T-helper 2 cell treated with Interferon-gamma antibody and Interleukin-4, amounts not matched to agents 5 μg/mL and 100 μg/mL, for 36 hours (primary cell): ENCODE data around the gene CTU1.

Experiments used
- DNase-seq: peaks from one replicate; pipeline ENCODE4 v3.0.0; 2021; ENCODE audit warnings: low spot score
- H3K27ac Mint-ChIP-seq: one replicate; pipeline ENCODE4 v1.8.0; 2021; ENCODE audit warnings: mild to moderate bottlenecking, mixed read lengths
- H3K27me3 Mint-ChIP-seq: one replicate; pipeline ENCODE4 v1.8.0; 2021; ENCODE audit warnings: low read depth, mixed read lengths
- H3K36me3 Mint-ChIP-seq: one replicate; pipeline ENCODE4 v1.8.0; 2021; ENCODE audit warnings: low read depth, mixed read lengths
- H3K4me1 Mint-ChIP-seq: one replicate; pipeline ENCODE4 v1.8.0; 2021; ENCODE audit warnings: low read depth, mixed read lengths
- H3K4me3 Mint-ChIP-seq: one replicate; pipeline ENCODE4 v1.8.0; 2022; ENCODE audit warnings: mild to moderate bottlenecking, moderate library complexity, mixed read lengths
- H3K9me3 Mint-ChIP-seq: one replicate; pipeline ENCODE4 v1.8.0; 2021; ENCODE audit warnings: mixed read lengths

The CTU1 gene

DNA sequence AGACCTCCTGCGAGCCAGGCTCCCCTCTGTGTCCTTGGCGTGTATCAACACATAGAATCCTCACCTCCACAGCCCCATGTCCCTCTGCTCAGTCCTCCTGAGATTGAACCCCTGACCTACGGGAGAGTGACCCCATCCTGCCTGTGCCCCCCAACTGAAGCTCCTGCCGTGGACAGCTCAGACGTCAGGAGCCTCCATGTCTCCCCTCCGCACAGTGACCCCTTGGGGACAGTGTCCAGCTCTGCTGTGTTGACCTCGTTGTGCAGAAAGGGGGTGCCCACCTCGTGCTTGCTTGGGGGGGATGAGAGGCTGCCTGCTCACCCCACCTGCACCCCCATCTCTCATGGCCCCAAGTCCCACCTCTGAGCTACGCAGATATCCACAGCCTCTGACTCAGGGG lies 16.0 kb upstream of the CTU1 start:
- no peak for DNase-seq
- no peaks in the 10 kb centered on the region for H3K9me3 Mint-ChIP-seq
- H3K27ac Mint-ChIP-seq = peak overlapping the region; percentile 80
- peaks cover 54% of the 10 kb centered on the region for H3K4me1 Mint-ChIP-seq
- no peaks in the 10 kb centered on the region for H3K27me3 Mint-ChIP-seq
- H3K4me3 Mint-ChIP-seq = peak overlapping the region; percentile 70
- H3K36me3 Mint-ChIP-seq = no peaks in the 10 kb centered on the region

DNA sequence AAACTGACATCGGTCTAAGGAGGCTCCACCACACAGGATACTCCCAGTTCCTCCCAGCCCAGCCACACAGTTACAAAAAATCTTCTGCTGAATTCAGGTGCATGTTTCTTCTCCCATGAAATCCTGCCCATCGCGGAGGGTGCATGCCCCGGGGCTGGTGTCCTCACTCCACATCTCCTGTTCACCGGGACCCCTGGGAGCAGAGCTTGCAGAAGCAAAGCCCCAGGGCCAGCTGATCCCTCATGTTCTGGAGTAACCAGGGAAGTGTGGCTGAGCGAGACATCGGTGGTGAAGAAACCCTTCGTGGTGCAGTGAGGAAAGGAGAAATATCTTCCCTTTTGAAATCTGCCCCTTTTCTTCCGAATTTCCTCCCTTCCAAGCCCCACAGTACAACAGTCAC lies 15.6 kb upstream of the CTU1 start:
- H3K27me3 Mint-ChIP-seq = no peaks in the 10 kb centered on the region
- peaks cover 56% of the 10 kb centered on the region for H3K4me1 Mint-ChIP-seq
- no peaks in the 10 kb centered on the region for H3K9me3 Mint-ChIP-seq
- peak overlapping the region; percentile 70 for H3K4me3 Mint-ChIP-seq
- H3K27ac Mint-ChIP-seq = peak overlapping the region; percentile 82
- no peaks in the 10 kb centered on the region for H3K36me3 Mint-ChIP-seq
- DNase-seq = no peak

DNA sequence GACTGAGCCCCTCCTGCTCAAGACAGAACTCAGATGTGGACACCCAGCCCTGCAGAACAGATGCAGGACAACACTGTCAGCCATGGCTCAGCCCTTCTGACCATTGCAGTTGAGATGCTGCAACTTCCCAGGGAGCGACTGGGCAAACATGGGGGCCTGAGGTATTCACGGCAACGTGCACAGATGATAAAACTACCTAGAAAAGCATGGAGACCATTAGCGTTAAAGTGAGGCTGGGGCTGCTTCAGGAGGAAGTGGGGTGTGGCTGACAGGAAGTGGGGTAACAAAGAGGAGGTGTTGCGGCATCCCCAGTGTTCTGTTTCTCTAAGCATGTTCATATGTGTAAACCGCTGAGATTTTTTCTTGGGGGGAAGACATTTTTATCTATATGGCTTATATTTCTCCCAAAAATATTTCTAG lies 15.2 kb upstream of the CTU1 start:
- DNase-seq = no peak
- Mint-ChIP-seq H3K36me3 (no peaks in the 10 kb centered on the region), H3K4me1 (peaks cover 52% of the 10 kb centered on the region), H3K9me3 (no peaks in the 10 kb centered on the region), H3K4me3 (peak overlapping the region; percentile 70), H3K27ac (peak overlapping the region; percentile 82), H3K27me3 (no peaks in the 10 kb centered on the region)

DNA sequence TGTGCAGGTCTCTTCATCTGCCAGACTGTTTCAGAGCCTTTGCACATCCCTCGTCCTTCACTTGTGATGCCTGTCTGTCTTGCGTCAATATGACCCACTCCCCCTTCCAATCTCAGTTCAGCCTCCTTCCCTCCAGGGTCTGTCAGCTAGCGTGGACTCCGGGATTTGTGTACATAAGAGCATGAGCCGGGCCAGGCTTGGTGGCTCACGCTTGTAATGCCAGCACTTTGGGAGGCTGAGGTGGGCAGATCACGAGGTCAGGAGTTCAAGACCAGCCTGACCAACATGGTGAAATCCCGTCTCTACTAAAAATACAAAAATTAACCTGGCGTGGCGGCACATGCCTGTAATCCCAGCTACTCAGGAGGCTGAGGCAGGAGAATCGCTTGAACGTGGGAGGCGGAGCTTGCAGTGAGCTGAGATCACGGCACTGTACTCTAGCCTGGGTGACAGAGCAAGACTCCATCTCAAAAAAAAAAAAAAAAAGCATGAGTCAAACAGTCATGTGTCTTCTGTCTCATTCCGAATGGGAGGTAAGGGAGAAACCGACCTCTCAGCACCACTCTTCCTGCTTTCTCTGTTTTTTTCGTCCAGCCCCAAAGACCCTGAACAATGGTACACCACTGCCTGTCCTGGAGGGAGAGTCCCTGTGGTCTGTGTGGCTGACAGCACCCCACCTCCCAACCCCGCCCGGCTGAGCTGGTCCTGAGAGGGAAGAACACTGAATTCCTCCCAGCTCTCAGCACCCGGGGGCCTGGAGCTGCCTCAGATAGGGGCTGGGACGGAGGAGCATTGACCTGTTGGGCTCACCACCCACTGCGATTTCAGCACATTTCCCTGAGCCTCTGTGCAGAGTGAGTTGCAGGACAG lies 14.1 kb upstream of the CTU1 start:
- Mint-ChIP-seq H3K27ac (peak overlapping the region; percentile 60), H3K4me1 (peaks cover 48% of the 10 kb centered on the region), H3K36me3 (no peaks in the 10 kb centered on the region), H3K4me3 (peak overlapping the region; percentile 45), H3K9me3 (no peaks in the 10 kb centered on the region), H3K27me3 (peaks cover 3% of the 10 kb centered on the region)
- no peak for DNase-seq

DNA sequence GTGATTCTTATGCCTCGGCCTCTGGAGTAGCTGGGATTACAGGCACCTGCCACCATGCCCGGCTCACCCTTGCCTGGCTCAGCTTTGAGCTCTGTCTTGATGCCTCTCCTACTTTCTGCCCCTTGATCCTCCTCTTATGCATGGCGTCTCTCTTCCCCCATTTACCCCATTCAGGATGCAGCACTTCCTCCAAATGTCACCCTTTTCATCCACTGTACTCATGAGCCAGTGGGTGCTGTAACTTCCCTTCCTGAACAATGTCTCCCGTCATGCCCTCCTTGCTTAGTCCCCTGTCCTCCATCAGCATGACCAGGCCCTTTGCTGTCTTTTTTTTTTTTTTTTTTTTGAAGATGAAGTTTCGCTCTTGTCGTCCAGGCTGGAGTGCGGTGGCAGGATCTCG lies 13.0 kb upstream of the CTU1 start:
- Mint-ChIP-seq H3K27ac (no peak overlapping the region), H3K9me3 (no peaks in the 10 kb centered on the region), H3K36me3 (no peaks in the 10 kb centered on the region), H3K4me1 (peaks cover 42% of the 10 kb centered on the region), H3K4me3 (no peak overlapping the region), H3K27me3 (peaks cover 3% of the 10 kb centered on the region)
- no peak for DNase-seq

DNA sequence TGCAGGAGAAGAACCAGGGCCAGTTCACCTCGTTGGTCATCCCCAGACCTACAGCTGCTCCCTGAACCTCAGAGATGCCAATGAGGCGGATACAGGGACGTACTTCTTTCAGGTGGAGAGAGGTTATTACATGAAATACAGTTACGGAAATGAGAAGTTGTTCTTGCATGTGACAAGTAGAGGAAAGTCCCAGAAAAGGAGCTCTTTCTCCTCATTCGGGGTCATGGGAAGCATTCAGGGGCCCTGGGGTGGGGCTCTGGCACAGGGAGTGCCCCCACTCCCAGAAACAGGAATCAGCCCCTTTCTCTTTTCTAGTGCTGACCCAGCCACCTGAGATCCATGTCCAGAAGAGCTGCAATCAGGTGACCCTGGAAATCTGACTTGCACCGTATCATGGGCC lies 12.0 kb upstream of the CTU1 start:
- Mint-ChIP-seq H3K4me3 (no peak overlapping the region), H3K4me1 (peaks cover 45% of the 10 kb centered on the region), H3K27ac (no peak overlapping the region)

DNA sequence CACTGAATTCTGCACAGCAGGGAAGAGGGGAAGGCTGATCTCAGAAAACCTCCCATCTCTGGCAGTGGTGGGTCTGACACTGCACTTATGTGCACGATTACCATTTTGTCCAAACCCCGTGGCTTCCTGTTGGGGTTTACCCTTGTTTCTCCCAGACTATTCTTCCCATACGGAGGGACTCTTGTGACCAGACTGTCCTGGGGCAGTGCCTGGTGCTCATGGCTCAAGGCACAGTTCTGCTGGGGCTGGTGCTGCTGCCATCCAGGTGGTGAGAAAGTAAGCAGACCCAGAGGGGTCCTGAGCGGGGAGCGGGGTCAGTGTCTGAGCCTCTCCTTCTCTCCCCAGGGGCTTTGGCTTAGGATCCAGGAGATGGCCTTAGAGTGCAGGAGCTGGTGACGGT lies 11.4 kb upstream of the CTU1 start:
- Mint-ChIP-seq H3K36me3 (no peaks in the 10 kb centered on the region), H3K27ac (no peak overlapping the region), H3K4me1 (peaks cover 46% of the 10 kb centered on the region), H3K9me3 (no peaks in the 10 kb centered on the region), H3K4me3 (no peak overlapping the region), H3K27me3 (peaks cover 3% of the 10 kb centered on the region)
- DNase-seq = no peak

More for the DNA sequence above, 12.0 kb upstream of the CTU1 start:
- Mint-ChIP-seq H3K36me3 (no peaks in the 10 kb centered on the region), H3K9me3 (no peaks in the 10 kb centered on the region), H3K27me3 (peaks cover 3% of the 10 kb centered on the region)
- DNase-seq = no peak

DNA sequence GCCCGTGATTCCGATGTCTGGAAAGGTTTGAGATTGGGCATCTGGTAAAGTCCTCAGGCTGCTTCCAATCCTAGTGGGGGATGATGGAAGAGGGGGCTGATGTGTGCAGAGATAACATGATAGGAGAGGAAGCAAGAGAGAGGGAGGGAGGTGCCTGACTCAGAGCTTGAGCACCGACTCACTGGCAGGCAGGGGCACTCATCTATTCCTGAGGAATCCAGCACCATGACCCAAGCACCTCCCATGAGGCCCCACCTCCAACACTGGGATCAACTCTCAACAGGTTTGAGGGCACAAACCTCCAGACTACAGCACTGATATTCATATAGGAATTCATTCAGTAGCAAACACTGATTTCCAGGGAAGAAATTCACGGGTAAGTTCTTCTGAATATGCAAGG lies 10.9 kb upstream of the CTU1 start:
- H3K36me3 Mint-ChIP-seq = no peaks in the 10 kb centered on the region
- H3K4me1 Mint-ChIP-seq = peaks cover 47% of the 10 kb centered on the region
- no peak overlapping the region for H3K27ac Mint-ChIP-seq
- H3K27me3 Mint-ChIP-seq = peaks cover 3% of the 10 kb centered on the region
- no peak overlapping the region for H3K4me3 Mint-ChIP-seq
- H3K9me3 Mint-ChIP-seq = no peaks in the 10 kb centered on the region
- no peak for DNase-seq

DNA sequence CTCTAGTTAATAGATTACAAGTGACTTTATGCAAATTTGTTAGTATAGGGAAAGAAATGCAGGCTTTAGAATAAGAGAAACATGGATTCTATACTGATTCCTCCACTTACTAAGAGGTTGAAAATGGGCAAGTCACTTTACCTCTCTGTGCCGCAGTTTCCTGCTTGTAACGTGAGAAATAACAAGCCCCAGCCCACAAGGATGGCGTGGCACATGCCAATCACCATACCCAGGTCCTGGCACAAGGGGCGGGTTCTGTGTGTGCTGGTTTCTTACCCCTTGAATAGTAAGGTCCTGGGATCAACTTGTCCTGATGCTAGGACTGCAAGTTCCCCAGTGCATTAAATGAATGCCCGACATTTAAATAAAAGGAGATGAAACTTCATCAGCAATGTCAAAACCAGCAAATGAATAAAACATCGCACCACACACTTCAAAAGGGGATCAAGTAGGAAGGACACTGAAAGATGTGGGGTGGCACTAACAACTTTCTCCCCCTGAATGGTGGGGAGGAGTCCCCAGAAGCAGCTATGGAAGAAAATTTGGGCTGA lies 8.6 kb upstream of the CTU1 start:
- no peak overlapping the region for H3K27ac Mint-ChIP-seq

DNA sequence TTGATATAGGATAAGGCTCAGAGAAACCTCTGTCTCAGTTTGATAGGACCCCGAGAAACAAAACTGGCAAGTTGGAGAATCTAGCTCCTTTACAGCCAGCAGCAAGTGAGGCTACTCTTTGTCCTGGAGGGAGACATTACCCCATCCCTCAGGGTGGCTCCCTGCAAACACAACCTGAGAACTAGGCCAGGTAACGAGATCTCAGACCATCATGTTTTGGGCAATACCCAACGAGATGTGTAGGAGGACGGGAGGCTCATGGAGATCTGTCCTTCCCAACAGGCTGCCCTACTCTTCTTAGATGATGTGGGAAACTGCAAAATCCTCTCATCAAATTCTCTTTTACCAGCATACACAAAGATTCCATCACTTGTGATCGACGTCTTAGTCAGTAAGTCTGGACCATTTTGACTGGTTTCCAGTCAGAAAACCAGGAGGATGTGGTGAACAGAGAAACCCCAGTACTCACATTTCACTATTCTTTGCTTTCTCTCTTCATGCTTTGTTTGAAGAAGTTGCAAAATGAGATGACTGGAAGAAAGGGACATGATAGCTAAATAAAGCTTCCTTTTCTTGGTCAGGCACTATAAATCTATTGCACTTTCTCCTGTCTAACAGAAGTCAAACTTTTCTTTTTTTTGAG lies 6.0 kb upstream of the CTU1 start:
- no peaks in the 10 kb centered on the region for H3K9me3 Mint-ChIP-seq
- DNase-seq = peak; percentile 45
- peak overlapping the region; percentile 16 for H3K27ac Mint-ChIP-seq
- no peaks in the 10 kb centered on the region for H3K36me3 Mint-ChIP-seq
- H3K4me3 Mint-ChIP-seq = peak overlapping the region; percentile 22
- H3K27me3 Mint-ChIP-seq = peaks cover 3% of the 10 kb centered on the region
- peaks cover 21% of the 10 kb centered on the region for H3K4me1 Mint-ChIP-seq

More for the DNA sequence above, 8.6 kb upstream of the CTU1 start:
- peaks cover 3% of the 10 kb centered on the region for H3K27me3 Mint-ChIP-seq
- H3K4me1 Mint-ChIP-seq = peaks cover 27% of the 10 kb centered on the region
- H3K4me3 Mint-ChIP-seq = no peak overlapping the region
- no peaks in the 10 kb centered on the region for H3K9me3 Mint-ChIP-seq
- no peaks in the 10 kb centered on the region for H3K36me3 Mint-ChIP-seq
- DNase-seq = no peak

DNA sequence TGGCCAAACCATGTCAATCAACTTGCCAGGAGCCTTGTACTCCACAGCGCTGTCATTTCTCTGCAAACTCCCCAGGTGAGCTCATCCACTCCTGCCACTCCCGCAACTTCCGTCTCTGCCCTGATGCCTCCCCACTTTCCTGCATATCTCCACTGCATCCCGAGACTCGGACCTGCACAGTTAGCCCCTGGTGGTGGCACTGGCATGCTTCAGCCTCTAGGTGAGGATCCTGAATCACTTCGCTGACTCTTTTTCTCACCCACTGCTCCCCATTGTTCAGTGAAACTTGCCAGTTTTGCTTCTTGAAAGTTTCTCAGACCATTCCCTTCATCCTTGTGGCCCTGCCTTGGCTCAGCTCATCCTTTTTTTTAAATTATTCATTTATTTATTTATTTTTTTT lies 3.4 kb upstream of the CTU1 start:
- H3K36me3 Mint-ChIP-seq = no peaks in the 10 kb centered on the region
- H3K27me3 Mint-ChIP-seq = no peaks in the 10 kb centered on the region
- DNase-seq = no peak
- no peak overlapping the region for H3K4me3 Mint-ChIP-seq
- no peaks in the 10 kb centered on the region for H3K9me3 Mint-ChIP-seq
- H3K27ac Mint-ChIP-seq = no peak overlapping the region
- peaks cover 31% of the 10 kb centered on the region for H3K4me1 Mint-ChIP-seq

DNA sequence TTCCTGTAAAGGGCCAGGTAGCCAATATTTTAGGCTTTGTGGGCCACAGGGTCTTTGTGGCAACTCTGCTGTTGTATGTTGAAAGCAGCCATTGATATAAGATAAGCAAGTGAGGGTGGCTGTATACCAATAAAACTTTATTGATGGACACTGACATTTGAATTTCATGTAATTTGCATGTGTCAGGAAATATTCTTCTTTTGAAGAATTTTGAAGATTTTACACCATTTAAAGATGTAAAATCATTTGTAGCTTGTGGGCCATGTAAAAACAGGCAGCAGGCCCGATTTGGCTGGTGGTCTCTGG lies 2.4 kb upstream of the CTU1 start:
- Mint-ChIP-seq H3K36me3 (no peaks in the 10 kb centered on the region), H3K27me3 (no peaks in the 10 kb centered on the region), H3K27ac (no peak overlapping the region), H3K9me3 (no peaks in the 10 kb centered on the region), H3K4me1 (peaks cover 31% of the 10 kb centered on the region), H3K4me3 (no peak overlapping the region)
- DNase-seq = no peak

DNA sequence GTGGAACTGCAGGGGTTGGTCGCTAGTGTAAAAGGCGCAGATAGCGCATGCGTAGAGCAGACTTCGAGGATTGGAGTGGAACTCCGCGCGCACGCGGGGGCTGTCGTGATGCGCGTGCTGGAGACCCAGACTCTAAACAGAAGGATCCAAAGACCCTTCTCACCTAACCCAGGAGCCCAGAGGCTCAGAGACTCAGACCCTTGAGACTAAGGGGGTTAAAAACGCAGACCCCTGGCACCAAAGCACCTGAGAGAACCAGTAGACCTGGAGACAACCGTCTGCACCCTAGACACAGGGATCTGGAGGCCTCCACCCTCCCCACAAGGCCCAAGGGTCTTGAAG lies 567 bp upstream of the CTU1 start:
- no peak for DNase-seq
- Mint-ChIP-seq H3K9me3 (no peaks in the 10 kb centered on the region), H3K4me3 (peak overlapping the region; percentile 95), H3K4me1 (peaks cover 21% of the 10 kb centered on the region), H3K36me3 (peaks cover 4% of the 10 kb centered on the region), H3K27me3 (no peaks in the 10 kb centered on the region), H3K27ac (peak overlapping the region; percentile 96)

DNA sequence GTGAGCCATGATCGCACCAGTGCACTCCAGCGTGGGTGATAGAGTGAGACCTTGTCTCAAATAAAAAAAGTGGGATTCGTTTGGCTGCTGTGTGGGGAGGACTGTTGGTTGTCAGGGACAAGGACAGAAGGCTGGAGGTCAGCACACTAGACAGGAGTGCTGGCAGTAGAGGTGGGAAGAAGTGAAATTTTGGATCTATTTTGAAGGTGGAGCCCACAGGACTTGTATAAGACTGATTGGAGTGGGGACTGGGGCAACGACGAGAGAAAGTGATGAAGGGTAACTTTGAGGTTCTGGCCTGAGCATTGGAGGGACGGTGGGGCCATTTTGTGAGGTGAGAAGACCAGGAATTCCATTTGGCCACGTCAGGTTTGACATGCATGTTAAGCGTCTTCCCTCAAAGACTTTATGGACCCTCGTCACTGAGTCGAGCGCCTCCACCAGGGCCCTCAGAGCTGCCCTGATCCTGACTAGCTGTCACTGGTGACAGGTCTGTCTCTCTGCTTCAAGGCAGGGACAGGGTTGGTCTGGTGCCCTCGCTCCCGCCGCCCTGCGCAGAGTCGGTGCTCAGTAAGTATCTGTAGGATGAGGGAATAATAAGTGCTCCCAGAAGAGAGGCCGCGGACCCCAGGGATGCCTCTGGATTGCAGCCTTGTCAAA lies 673 bp downstream of the CTU1 start:
- H3K9me3 Mint-ChIP-seq = no peaks in the 10 kb centered on the region
- H3K27ac Mint-ChIP-seq = peak overlapping the region; percentile 96
- DNase-seq = no peak
- H3K27me3 Mint-ChIP-seq = no peaks in the 10 kb centered on the region
- peaks cover 21% of the 10 kb centered on the region for H3K4me1 Mint-ChIP-seq
- H3K4me3 Mint-ChIP-seq = peak overlapping the region; percentile 95
- H3K36me3 Mint-ChIP-seq = peaks cover 11% of the 10 kb centered on the region
